ENCODE measurements around the gene ALDH16A1. TPM values are rescaled to one million over a fixed set of nuclear protein-coding genes. Genes with fewer than 3 reads are reported as not detected.
A peak's percentile ranks its signal among the peaks of the same experiment; 100 is the strongest.

The ALDH16A1 gene
- total and polyA plus RNA-seq, 2 donors (not counting 1 experiment from before 2014, with no cell fraction given), result 65.8 to 105 TPM

- Histone ChIP-seq H3K36me3 (replicated peaks in 1 of 2; ENCODE audit: control extremely low read depth in 1 of 2, control insufficient read depth in 1 of 2, extremely low read depth in 1 of 2, insufficient read depth in 2 of 2, low read length in 1 of 2) (peaks cover 10 to 44% of the 10 kb centered on the region in 2 experiments), H3K9me3 (ENCODE audit: control extremely low read depth in 1 of 3, control insufficient read depth in 2 of 3, insufficient read depth in 1 of 3, low read length in 2 of 3) (peaks cover 0 to 5% (median 0%) of the 10 kb centered on the region in 3 donors), H3K79me2 (ENCODE audit: control insufficient read depth, insufficient read depth, low read length) (peaks cover 39% of the 10 kb centered on the region), H3K4me2 (replicated peaks; ENCODE audit: low read depth, low read length, poor library complexity, severe bottlenecking) (no peak overlapping the region), H3K27ac (ENCODE audit: low read length in 2 of 2) (peak overlapping the region in 1 of 2 donors; percentile 11), H3K4me3 (ENCODE audit: control extremely low read depth in 1 of 5, extremely low read depth in 1 of 5, insufficient read depth in 1 of 5, low read depth in 2 of 5, low read length in 4 of 5) (no peak overlapping the region), H3K4me1 (ENCODE audit: control insufficient read depth in 2 of 2, insufficient read depth in 2 of 2, low read length in 2 of 2) (peaks cover 17 to 50% of the 10 kb centered on the region in 2 donors), H3K27me3 (replicated peaks in 1 of 4; ENCODE audit: control extremely low read depth in 1 of 4, control insufficient read depth in 3 of 4, insufficient read depth in 4 of 4, low read length in 3 of 4) (no peaks in the 10 kb centered on the region), H3K9ac (ENCODE audit: low read length) (no peak overlapping the region), H2AFZ (ENCODE audit: insufficient read depth, low read depth, low read length, poor library complexity, severe bottlenecking) (no peak overlapping the region), H4K20me1 (ENCODE audit: control insufficient read depth, insufficient read depth, low read length, poor library complexity, severe bottlenecking) (peaks cover 45% of the 10 kb centered on the region)
- Mint-ChIP-seq H3K9me3 (ENCODE audit: insufficient read depth) (no peaks in the 10 kb centered on the region), H3K4me1 (peaks cover 58% of the 10 kb centered on the region), H3K27ac (peak overlapping the region; percentile 53), H3K4me3 (peak overlapping the region; percentile 10), H3K27me3 (no peaks in the 10 kb centered on the region)
- POLR2A ChIA-PET, result interaction anchor here (0.6 to 1.9 kb wide), 3 partner anchors 8 to 40 kb away, joined by 3 to 7 read pairs (median 5); no protein-coding TSS in a partner anchor
- CTCF ChIA-PET, result no interaction called here
- TF ChIP-seq, protein P1, sequence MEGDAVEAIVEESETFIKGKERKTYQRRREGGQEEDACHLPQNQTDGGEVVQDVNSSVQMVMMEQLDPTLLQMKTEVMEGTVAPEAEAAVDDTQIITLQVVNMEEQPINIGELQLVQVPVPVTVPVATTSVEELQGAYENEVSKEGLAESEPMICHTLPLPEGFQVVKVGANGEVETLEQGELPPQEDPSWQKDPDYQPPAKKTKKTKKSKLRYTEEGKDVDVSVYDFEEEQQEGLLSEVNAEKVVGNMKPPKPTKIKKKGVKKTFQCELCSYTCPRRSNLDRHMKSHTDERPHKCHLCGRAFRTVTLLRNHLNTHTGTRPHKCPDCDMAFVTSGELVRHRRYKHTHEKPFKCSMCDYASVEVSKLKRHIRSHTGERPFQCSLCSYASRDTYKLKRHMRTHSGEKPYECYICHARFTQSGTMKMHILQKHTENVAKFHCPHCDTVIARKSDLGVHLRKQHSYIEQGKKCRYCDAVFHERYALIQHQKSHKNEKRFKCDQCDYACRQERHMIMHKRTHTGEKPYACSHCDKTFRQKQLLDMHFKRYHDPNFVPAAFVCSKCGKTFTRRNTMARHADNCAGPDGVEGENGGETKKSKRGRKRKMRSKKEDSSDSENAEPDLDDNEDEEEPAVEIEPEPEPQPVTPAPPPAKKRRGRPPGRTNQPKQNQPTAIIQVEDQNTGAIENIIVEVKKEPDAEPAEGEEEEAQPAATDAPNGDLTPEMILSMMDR (IDR thresholded peaks at IDR 0.05), result no peak
- TF ChIP-seq EZH2 (IDR thresholded peaks at IDR 0.05; ENCODE audit: borderline replicate concordance, insufficient read depth, low read depth, low read length, poor library complexity, severe bottlenecking), result no peak
- ATAC-seq (ENCODE audit: low read depth) (no peak), DNase-seq (no peak)
- WGBS (ENCODE audit: insufficient coverage), result 83% methylated on average over 9 of the region's 17 CpGs
- intact Hi-C loops (cut with micrococcal nuclease), result no loop called here
These were observed 38.2 kb downstream of the ALDH16A1 start for GRCh38 chr19:49491030-49491803.

Data from B cell (primary cell).